HEK293 (cell line): ENCODE results near the gene GPR17.

Experiments
- CTCF ChIA-PET: fragments of 350-600 bp; formaldehyde crosslinking; extraction: SDS; loops from one replicate; lab custom pipeline; 2021; ENCODE audit warnings: antibody characterized with exemption; lab: Yijun Ruan, JAX
- POLR2A ChIA-PET: fragments of 300-600 bp; formaldehyde crosslinking; extraction: SDS; loops from one replicate; lab custom pipeline; 2020; ENCODE audit warnings: antibody characterized with exemption, inconsistent platforms; lab: Yijun Ruan, JAX
- H3K27ac ChIP-seq: fragments of 200-500 bp; sonication (Bioruptor generic); 2 replicates; pipeline ENCODE4 v1.5.1; 2014; ENCODE audit warnings: low read depth, low read length, control low read depth, inconsistent platforms; ENCODE audit errors: extremely low read depth
- H3K36me3 ChIP-seq, 2 experiments: fragments of 200-500 bp in 1 of 2; sonication (Bioruptor generic) in 1 of 2; 1 replicate in 1 of 2; 2 replicates in 1 of 2; pipeline ENCODE4 v1.5.1; 2014 to 2017; ENCODE audit warnings: inconsistent platforms in 2 of 2, low read length in 2 of 2; ENCODE audit not compliant: control insufficient read depth in 2 of 2, insufficient read depth in 1 of 2
- H3K4me1 ChIP-seq: fragments of 200-500 bp; sonication (Bioruptor generic); 2 replicates; pipeline ENCODE4 v1.5.1; 2014; ENCODE audit warnings: mild to moderate bottlenecking, low read length, inconsistent platforms; ENCODE audit not compliant: control insufficient read depth, insufficient read depth
- H3K4me3 ChIP-seq: 2 replicates; pipeline ENCODE4 v1.5.1; 2011; ENCODE audit warnings: low read depth, mild to moderate bottlenecking, control low read depth, low read length, moderate library complexity
- H3K9me3 ChIP-seq: fragments of 200-500 bp; sonication (Bioruptor generic); 2 replicates; pipeline ENCODE4 v1.5.1; 2014; ENCODE audit warnings: low read depth, low read length, inconsistent platforms; ENCODE audit not compliant: control insufficient read depth, insufficient read depth
- EGR2 ChIP-seq: fragments of 450-650 bp; formaldehyde crosslinking; IDR thresholded peaks from 2 replicates; pipeline ENCODE4 v1.5.1; 2016; ENCODE audit warnings: low read depth, missing biosample characterization, missing genetic modification characterization
- GFI1B ChIP-seq: fragments of 450-650 bp; formaldehyde crosslinking; IDR thresholded peaks from 2 replicates; pipeline ENCODE4 v1.5.1; 2016; ENCODE audit warnings: missing biosample characterization, missing genetic modification characterization
- GLI4 ChIP-seq: fragments of 450-650 bp; formaldehyde crosslinking; IDR thresholded peaks from 2 replicates; pipeline ENCODE4 v1.5.1; 2016; ENCODE audit warnings: missing biosample characterization, missing genetic modification characterization
- KLF1 ChIP-seq: fragments of 450-650 bp; formaldehyde crosslinking; IDR thresholded peaks from 2 replicates; pipeline ENCODE4 v1.5.1; 2016; ENCODE audit warnings: missing biosample characterization, missing genetic modification characterization
- KLF9 ChIP-seq: fragments of 450-650 bp; formaldehyde crosslinking; IDR thresholded peaks from 2 replicates; pipeline ENCODE4 v1.5.1; 2016; ENCODE audit warnings: missing biosample characterization, missing genetic modification characterization, low read depth
- MYNN ChIP-seq: fragments of 450-650 bp; formaldehyde crosslinking; IDR thresholded peaks from 2 replicates; pipeline ENCODE4 v1.5.1; 2016; ENCODE audit warnings: missing biosample characterization, missing genetic modification characterization, borderline replicate concordance
- RBAK ChIP-seq: fragments of 450-650 bp; formaldehyde crosslinking; IDR thresholded peaks from 2 replicates; pipeline ENCODE4 v1.5.1; 2016; ENCODE audit warnings: missing biosample characterization, missing genetic modification characterization
- SP7 ChIP-seq: fragments of 450-650 bp; formaldehyde crosslinking; IDR thresholded peaks from 2 replicates; pipeline ENCODE4 v1.5.1; 2016; ENCODE audit warnings: missing biosample characterization, missing genetic modification characterization
- TCF7L2 ChIP-seq: IDR thresholded peaks from 2 replicates; pipeline ENCODE4 v1.6.1; 2011; ENCODE audit warnings: low read depth, mild to moderate bottlenecking, inconsistent platforms, low read length, moderate library complexity, borderline replicate concordance
- YY1 ChIP-seq: fragments of 450-650 bp; formaldehyde crosslinking; IDR thresholded peaks from 2 replicates; pipeline ENCODE4 v1.5.1; 2018; ENCODE audit warnings: missing biosample characterization, missing genetic modification characterization
- ZBTB8A ChIP-seq: fragments of 450-650 bp; formaldehyde crosslinking; IDR thresholded peaks from 2 replicates; pipeline ENCODE4 v1.5.1; 2016; ENCODE audit warnings: missing biosample characterization, missing genetic modification characterization
- ZFHX2 ChIP-seq: fragments of 450-650 bp; formaldehyde crosslinking; conservative IDR thresholded peaks from 2 replicates; pipeline ENCODE4 v1.5.1; 2016; ENCODE audit warnings: missing biosample characterization, missing genetic modification characterization
- ZFP3 ChIP-seq: fragments of 450-650 bp; formaldehyde crosslinking; IDR thresholded peaks from 2 replicates; pipeline ENCODE4 v1.5.1; 2016; ENCODE audit warnings: low read depth, missing biosample characterization, missing genetic modification characterization
- ZNF175 ChIP-seq: fragments of 450-650 bp; formaldehyde crosslinking; IDR thresholded peaks from 2 replicates; pipeline ENCODE4 v1.5.1; 2016; ENCODE audit warnings: missing biosample characterization, missing genetic modification characterization
- ZNF24 ChIP-seq: fragments of 450-650 bp; formaldehyde crosslinking; IDR thresholded peaks from 2 replicates; pipeline ENCODE4 v1.5.1; 2016; ENCODE audit warnings: missing biosample characterization, missing genetic modification characterization
- ZNF324 ChIP-seq: fragments of 450-650 bp; formaldehyde crosslinking; IDR thresholded peaks from 2 replicates; pipeline ENCODE4 v1.5.1; 2016; ENCODE audit warnings: missing biosample characterization, missing genetic modification characterization
- ZNF354C ChIP-seq: fragments of 450-650 bp; formaldehyde crosslinking; IDR thresholded peaks from 2 replicates; pipeline ENCODE4 v1.5.1; 2016; ENCODE audit warnings: missing biosample characterization, missing genetic modification characterization, low read depth, borderline replicate concordance
- ZNF404 ChIP-seq: fragments of 450-650 bp; formaldehyde crosslinking; IDR thresholded peaks from 2 replicates; pipeline ENCODE4 v1.5.1; 2017; ENCODE audit warnings: missing biosample characterization, missing genetic modification characterization
- ZNF529 ChIP-seq: fragments of 450-650 bp; formaldehyde crosslinking; IDR thresholded peaks from 2 replicates; pipeline ENCODE4 v1.5.1; 2017; ENCODE audit warnings: missing genetic modification characterization, missing biosample characterization; ENCODE audit not compliant: insufficient replicate concordance
- ZNF747 ChIP-seq: fragments of 450-650 bp; formaldehyde crosslinking; IDR thresholded peaks from 2 replicates; pipeline ENCODE4 v1.5.1; 2016; ENCODE audit warnings: missing biosample characterization, missing genetic modification characterization
- ZNF830 ChIP-seq: fragments of 450-650 bp; IDR thresholded peaks from 2 replicates; pipeline ENCODE4 v1.5.0; 2018; ENCODE audit warnings: missing biosample characterization, missing genetic modification characterization, low read depth, mild to moderate bottlenecking, moderate library complexity
- ZSCAN23 ChIP-seq: fragments of 450-650 bp; formaldehyde crosslinking; IDR thresholded peaks from 2 replicates; pipeline ENCODE4 v1.5.1; 2016; ENCODE audit warnings: missing biosample characterization, missing genetic modification characterization
- TF ChIP-seq, protein P1 (sequence below): fragments of 450-650 bp; formaldehyde crosslinking; IDR thresholded peaks from 2 replicates; pipeline ENCODE4; 2016; ENCODE audit warnings: missing biosample characterization, missing genetic modification characterization
- TF ChIP-seq, protein P2 (sequence below): fragments of 450-650 bp; formaldehyde crosslinking; IDR thresholded peaks from 2 replicates; pipeline ENCODE4 v1.5.1; 2016; ENCODE audit warnings: missing biosample characterization, missing genetic modification characterization
- TF ChIP-seq, protein P3 (sequence below): fragments of 450-650 bp; formaldehyde crosslinking; IDR thresholded peaks from 2 replicates; pipeline ENCODE4 v1.5.1; 2016; ENCODE audit warnings: missing biosample characterization, missing genetic modification characterization
- TF ChIP-seq, protein P4 (sequence below): fragments of 450-650 bp; formaldehyde crosslinking; IDR thresholded peaks from 2 replicates; pipeline ENCODE4 v1.5.1; 2016; ENCODE audit warnings: missing biosample characterization, missing genetic modification characterization

GPR17 gene

DNA sequence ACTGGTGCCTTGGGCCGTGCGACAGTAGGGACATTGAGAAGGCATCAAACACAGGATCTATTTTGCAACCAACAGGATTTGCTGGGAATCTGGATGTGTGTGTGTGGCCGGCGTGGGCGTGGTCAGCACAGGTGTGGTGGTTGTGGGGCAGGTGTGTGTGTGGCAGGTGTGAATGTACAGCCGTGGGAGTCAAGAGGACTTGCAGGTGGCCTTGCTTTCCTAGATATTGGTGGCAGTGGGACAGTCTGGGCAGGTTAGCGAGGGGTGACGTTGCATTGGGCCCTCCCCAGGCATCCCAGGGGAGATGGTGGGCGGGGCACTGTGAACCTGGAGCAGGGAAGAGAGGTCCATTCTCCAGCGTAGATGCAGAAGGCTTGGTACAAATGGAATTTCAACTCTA is 32.6 kb downstream of the GPR17 start:
- Histone ChIP-seq H3K4me3 (no peak overlapping the region), H3K4me1 (no peaks in the 10 kb centered on the region), H3K36me3 (no peaks in the 10 kb centered on the region), H3K9me3 (no peaks in the 10 kb centered on the region), H3K27ac (no peak overlapping the region)
- ChIA-PET CTCF (no interaction called here), POLR2A (no interaction called here)
- TF ChIP-seq KLF9 (tag by site-specific recombination) (peak; percentile 43; the same call in 1 of the 2 replicates), EGR2 (0 out of 2 replicates have a peak, but pooled peaks have one; percentile 11), ZNF830 (no peak), ZNF747 (tag by site-specific recombination) (no peak), TCF7L2 (no peak), ZNF324 (tag by site-specific recombination) (no peak)

DNA sequence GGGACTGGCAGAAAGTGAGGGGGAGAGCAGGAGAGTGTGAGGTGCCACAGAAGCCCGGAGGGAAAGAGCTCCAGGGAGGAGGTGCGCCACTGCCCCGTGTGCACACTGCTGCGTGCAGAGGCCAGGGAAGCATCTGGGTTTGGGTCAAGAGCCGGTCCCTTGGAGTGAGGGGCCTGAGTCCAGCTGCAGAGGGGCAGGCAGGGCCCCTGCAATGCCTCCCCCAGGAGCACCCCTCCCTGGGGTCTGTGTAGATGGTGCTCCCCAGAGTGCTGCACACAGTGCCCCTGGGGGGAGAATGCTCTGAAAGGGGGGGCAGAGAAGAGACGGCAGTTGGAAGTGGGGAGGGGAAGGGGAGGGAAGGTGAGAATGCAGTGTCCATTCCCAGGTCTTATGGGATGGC is 33.0 kb downstream of the GPR17 start:
- H3K9me3 ChIP-seq, result no peaks in the 10 kb centered on the region
- H3K27ac ChIP-seq, result no peak overlapping the region
- CTCF ChIA-PET, result no interaction called here
- H3K36me3 ChIP-seq, result no peaks in the 10 kb centered on the region
- TF ChIP-seq GFI1B (tag by site-specific recombination), result no peak
- H3K4me1 ChIP-seq, result no peaks in the 10 kb centered on the region
- POLR2A ChIA-PET, result no interaction called here
- H3K4me3 ChIP-seq, result no peak overlapping the region

DNA sequence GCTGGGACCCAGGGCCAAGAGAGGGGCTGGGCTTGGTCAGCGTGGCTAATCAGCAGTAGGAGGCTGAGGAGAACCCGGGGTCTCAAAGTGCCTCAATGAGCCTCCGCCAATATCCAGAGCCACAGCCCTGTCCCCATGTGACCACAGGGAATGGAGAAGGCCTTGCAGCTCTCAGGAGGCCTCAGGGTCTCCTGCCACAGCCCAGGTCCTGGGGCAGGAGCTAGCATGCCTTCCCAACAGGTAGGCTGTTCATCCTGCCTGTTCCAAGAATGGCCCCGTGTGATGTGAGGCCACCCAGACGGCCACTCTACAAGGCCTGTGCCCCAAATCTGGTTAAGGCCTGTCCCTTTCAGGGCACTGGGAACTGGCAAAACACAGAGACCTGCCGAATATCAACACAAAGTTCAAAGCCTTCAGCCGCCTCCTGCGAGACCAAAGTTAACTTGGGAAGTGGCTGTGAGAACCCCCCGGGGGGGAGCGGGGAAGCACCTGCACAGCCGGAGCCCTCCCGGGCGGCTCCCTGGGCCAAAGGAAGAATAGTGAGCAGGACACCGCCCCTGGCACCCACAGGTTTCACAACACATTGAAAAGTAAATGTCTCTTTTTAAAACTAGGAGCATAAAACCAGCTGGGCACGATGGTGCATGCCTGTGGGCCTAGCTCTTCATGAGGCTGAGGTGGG is 33.9 kb downstream of the GPR17 start:
- TF ChIP-seq ZFP3 (no peak), KLF1 (tag by site-specific recombination) (no peak), ZSCAN23 (tag by site-specific recombination) (no peak), ZNF175 (tag by site-specific recombination) (no peak), SP7 (tag by site-specific recombination) (no peak), ZNF529 (tag by site-specific recombination) (no peak), ZNF404 (tag by site-specific recombination) (no peak), ZBTB8A (tag by site-specific recombination) (no peak), ZFHX2 (tag by site-specific recombination) (no peak), MYNN (no peak), RBAK (tag by site-specific recombination) (no peak), GLI4 (tag by site-specific recombination) (no peak), ZNF354C (tag by site-specific recombination) (no peak), ZNF24 (tag by site-specific recombination) (no peak), YY1 (tag by site-specific recombination) (no peak)
- TF ChIP-seq, protein P1, sequence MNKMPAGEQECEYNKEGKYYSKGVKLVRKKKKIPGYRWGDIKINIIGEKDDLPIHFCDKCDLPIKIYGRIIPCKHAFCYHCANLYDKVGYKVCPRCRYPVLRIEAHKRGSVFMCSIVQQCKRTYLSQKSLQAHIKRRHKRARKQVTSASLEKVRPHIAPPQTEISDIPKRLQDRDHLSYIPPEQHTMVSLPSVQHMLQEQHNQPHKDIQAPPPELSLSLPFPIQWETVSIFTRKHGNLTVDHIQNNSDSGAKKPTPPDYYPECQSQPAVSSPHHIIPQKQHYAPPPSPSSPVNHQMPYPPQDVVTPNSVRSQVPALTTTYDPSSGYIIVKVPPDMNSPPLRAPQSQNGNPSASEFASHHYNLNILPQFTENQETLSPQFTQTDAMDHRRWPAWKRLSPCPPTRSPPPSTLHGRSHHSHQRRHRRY (tag by site-specific recombination), result no peak
- TF ChIP-seq, protein P2, sequence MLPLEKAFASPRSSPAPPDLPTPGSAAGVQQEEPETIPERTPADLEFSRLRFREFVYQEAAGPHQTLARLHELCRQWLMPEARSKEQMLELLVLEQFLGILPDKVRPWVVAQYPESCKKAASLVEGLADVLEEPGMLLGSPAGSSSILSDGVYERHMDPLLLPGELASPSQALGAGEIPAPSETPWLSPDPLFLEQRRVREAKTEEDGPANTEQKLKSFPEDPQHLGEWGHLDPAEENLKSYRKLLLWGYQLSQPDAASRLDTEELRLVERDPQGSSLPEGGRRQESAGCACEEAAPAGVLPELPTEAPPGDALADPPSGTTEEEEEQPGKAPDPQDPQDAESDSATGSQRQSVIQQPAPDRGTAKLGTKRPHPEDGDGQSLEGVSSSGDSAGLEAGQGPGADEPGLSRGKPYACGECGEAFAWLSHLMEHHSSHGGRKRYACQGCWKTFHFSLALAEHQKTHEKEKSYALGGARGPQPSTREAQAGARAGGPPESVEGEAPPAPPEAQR (tag by site-specific recombination), result no peak
- TF ChIP-seq, protein P3, sequence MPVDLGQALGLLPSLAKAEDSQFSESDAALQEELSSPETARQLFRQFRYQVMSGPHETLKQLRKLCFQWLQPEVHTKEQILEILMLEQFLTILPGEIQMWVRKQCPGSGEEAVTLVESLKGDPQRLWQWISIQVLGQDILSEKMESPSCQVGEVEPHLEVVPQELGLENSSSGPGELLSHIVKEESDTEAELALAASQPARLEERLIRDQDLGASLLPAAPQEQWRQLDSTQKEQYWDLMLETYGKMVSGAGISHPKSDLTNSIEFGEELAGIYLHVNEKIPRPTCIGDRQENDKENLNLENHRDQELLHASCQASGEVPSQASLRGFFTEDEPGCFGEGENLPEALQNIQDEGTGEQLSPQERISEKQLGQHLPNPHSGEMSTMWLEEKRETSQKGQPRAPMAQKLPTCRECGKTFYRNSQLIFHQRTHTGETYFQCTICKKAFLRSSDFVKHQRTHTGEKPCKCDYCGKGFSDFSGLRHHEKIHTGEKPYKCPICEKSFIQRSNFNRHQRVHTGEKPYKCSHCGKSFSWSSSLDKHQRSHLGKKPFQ (tag by site-specific recombination), result no peak
- TF ChIP-seq, protein P4, sequence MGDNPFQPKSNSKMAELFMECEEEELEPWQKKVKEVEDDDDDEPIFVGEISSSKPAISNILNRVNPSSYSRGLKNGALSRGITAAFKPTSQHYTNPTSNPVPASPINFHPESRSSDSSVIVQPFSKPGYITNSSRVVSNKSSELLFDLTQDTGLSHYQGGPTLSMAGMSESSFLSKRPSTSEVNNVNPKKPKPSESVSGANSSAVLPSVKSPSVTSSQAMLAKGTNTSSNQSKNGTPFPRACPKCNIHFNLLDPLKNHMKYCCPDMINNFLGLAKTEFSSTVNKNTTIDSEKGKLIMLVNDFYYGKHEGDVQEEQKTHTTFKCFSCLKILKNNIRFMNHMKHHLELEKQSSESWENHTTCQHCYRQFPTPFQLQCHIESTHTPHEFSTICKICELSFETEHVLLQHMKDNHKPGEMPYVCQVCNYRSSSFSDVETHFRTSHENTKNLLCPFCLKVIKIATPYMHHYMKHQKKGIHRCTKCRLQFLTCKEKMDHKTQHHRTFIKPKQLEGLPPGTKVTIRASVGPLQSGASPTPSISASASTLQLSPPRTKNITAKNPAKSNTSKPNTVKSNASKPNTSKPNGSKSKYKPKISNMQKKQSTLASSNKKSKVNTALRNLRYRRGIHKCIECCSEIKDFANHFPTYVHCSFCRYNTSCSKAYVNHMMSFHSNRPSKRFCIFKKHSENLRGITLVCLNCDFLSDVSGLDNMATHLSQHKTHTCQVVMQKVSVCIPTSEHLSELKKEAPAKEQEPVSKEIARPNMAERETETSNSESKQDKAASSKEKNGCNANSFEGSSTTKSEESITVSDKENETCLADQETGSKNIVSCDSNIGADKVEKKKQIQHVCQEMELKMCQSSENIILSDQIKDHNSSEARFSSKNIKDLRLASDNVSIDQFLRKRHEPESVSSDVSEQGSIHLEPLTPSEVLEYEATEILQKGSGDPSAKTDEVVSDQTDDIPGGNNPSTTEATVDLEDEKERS, result no peak
- no peak overlapping the region for H3K4me3 ChIP-seq
- no peak overlapping the region for H3K27ac ChIP-seq
- ChIA-PET POLR2A (no interaction called here), CTCF (interaction anchor here (1.4 kb wide), 1 partner anchor 89 kb away, joined by 5 read pairs; no protein-coding TSS in a partner anchor)
- no peaks in the 10 kb centered on the region for H3K9me3 ChIP-seq
- no peaks in the 10 kb centered on the region for H3K36me3 ChIP-seq
- no peaks in the 10 kb centered on the region for H3K4me1 ChIP-seq
